GM20431 (cell line): ENCODE results near the gene ADGRL3.
"Not testable (repeated sequence)": the region's sequence is repeated elsewhere in the genome, so short reads cannot be mapped to it uniquely, and the experiment has no call there.

Experiments
- in situ Hi-C: fragments of 300-500 bp; cut with MseI, MboI; formaldehyde crosslinking; loops from one replicate; pipeline ENCODE4 v1.15.0; 2020; ENCODE audit warnings: low sequenced_read_pairs; ENCODE audit not compliant: unreplicated experiment

Gene ADGRL3

GRCh38 chr4:61671599-61671998, 471.5 kb downstream of the ADGRL3 start:
- in situ Hi-C loops = no loop called here

- in situ Hi-C loops = no loop called here
Measured at GRCh38 chr4:61675464-61675863, 475.3 kb downstream of the ADGRL3 start.

GRCh38 chr4:61678297-61678696, 478.2 kb downstream of the ADGRL3 start:
- in situ Hi-C loops = no loop called here

- in situ Hi-C loops = no loop called here
Measured at GRCh38 chr4:61693520-61693919, 493.4 kb downstream of the ADGRL3 start.

GRCh38 chr4:61714387-61714911, 514.3 kb downstream of the ADGRL3 start:
- in situ Hi-C loops = no loop called here

- in situ Hi-C loops = no loop called here
Measured at GRCh38 chr4:61716426-61716825, 516.3 kb downstream of the ADGRL3 start.

GRCh38 chr4:61723492-61723891, 523.4 kb downstream of the ADGRL3 start:
- in situ Hi-C loops = no loop called here

- in situ Hi-C loops = no loop called here
Measured at GRCh38 chr4:61727286-61727685, 527.2 kb downstream of the ADGRL3 start.

- in situ Hi-C loops = no loop called here
Measured at GRCh38 chr4:61734409-61734808, 534.3 kb downstream of the ADGRL3 start.

GRCh38 chr4:61739887-61740286, 539.8 kb downstream of the ADGRL3 start:
- in situ Hi-C loops = no loop called here

GRCh38 chr4:61740886-61741285, 540.8 kb downstream of the ADGRL3 start:
- in situ Hi-C loops = no loop called here

- in situ Hi-C loops = no loop called here
Measured at GRCh38 chr4:61741327-61742096, 541.4 kb downstream of the ADGRL3 start.

- in situ Hi-C loops = no loop called here
Measured at GRCh38 chr4:61750810-61751209, 550.7 kb downstream of the ADGRL3 start.

- in situ Hi-C loops = no loop called here
Measured at GRCh38 chr4:61752617-61753016, 552.5 kb downstream of the ADGRL3 start.

GRCh38 chr4:61753739-61754138, 553.6 kb downstream of the ADGRL3 start:
- in situ Hi-C loops = no loop called here

GRCh38 chr4:61756937-61757336, 556.8 kb downstream of the ADGRL3 start:
- in situ Hi-C loops = not testable (repeated sequence)

GRCh38 chr4:61757983-61758382, 557.9 kb downstream of the ADGRL3 start:
- in situ Hi-C loops = not testable (repeated sequence)

- in situ Hi-C loops = not testable (repeated sequence)
Measured at GRCh38 chr4:61758596-61758995, 558.5 kb downstream of the ADGRL3 start.

- in situ Hi-C loops = not testable (repeated sequence)
Measured at GRCh38 chr4:61759245-61759644, 559.1 kb downstream of the ADGRL3 start.

- in situ Hi-C loops = not testable (repeated sequence)
Measured at GRCh38 chr4:61759885-61760284, 559.8 kb downstream of the ADGRL3 start.

- in situ Hi-C loops = no loop called here
Measured at GRCh38 chr4:61760820-61761219, 560.7 kb downstream of the ADGRL3 start.
